CD14-positive monocyte (primary cell): Measurements from ENCODE around the gene LRRC8E. TPM values are rescaled to one million over a fixed set of nuclear protein-coding genes. Genes with fewer than 3 reads are reported as not detected.
"Not testable (repeated sequence)": the region's sequence is repeated elsewhere in the genome, so short reads cannot be mapped to it uniquely, and the experiment has no call there.

Experiments used
- DNase-seq, 3 donors: peaks; one replicate each; pipeline ENCODE4 v3.0.0-alpha.2; 2011 to 2022
- H2AFZ ChIP-seq: 2 replicates; pipeline ENCODE4 v1.6.0; 2012; ENCODE audit warnings: mild to moderate bottlenecking, low read depth, low read length, inconsistent platforms; ENCODE audit not compliant: insufficient read depth, poor library complexity, severe bottlenecking
- H3K27ac ChIP-seq, 2 donors: 1 replicate in 1 of 2; 2 replicates in 1 of 2; pipeline ENCODE4 v1.5.1; 2012 to 2013; ENCODE audit warnings: low read length in 2 of 2, control low read depth in 1 of 2, inconsistent platforms in 1 of 2, low read depth in 1 of 2, mild to moderate bottlenecking in 1 of 2
- H3K27me3 ChIP-seq, 2 donors: one replicate each; pipeline versions ENCODE4 v1.6.0 to v1.6.1; 2011 to 2013; ENCODE audit warnings: low read length in 2 of 2; ENCODE audit not compliant: control insufficient read depth in 2 of 2, insufficient read depth in 2 of 2
- H3K36me3 ChIP-seq, 2 donors: replicated peaks in 1 of 2; 1 replicate in 1 of 2; 2 replicates in 1 of 2; pipeline versions ENCODE4 v1.5.1 to v1.6.1; 2012 to 2013; ENCODE audit warnings: low read length in 2 of 2, control low read depth in 1 of 2, inconsistent platforms in 1 of 2, mild to moderate bottlenecking in 1 of 2; ENCODE audit not compliant: insufficient read depth in 2 of 2, control insufficient read depth in 1 of 2
- H3K4me1 ChIP-seq, 2 donors: 1 replicate in 1 of 2; 2 replicates in 1 of 2; pipeline versions ENCODE4 v1.5.1 to v1.6.1; 2012 to 2013; ENCODE audit warnings: low read length in 2 of 2, control low read depth in 1 of 2, inconsistent platforms in 1 of 2, mild to moderate bottlenecking in 1 of 2, moderate library complexity in 1 of 2; ENCODE audit not compliant: insufficient read depth in 2 of 2, control insufficient read depth in 1 of 2
- H3K4me2 ChIP-seq: replicated peaks from 2 replicates; pipeline ENCODE3; 2012; ENCODE audit warnings: low read length, moderate library complexity, mild to moderate bottlenecking; ENCODE audit not compliant: poor library complexity, severe bottlenecking; ENCODE audit errors: extremely low read depth
- H3K4me3 ChIP-seq, 3 experiments: fragments of 200-600 bp in 1 of 3; sonication (generic) in 1 of 3; replicated peaks in 1 of 3; 1 replicate in 2 of 3; 2 replicates in 1 of 3; pipeline ENCODE4 v1.5.1; 2011 to 2013; ENCODE audit warnings: low read length in 3 of 3, mild to moderate bottlenecking in 3 of 3, control low read depth in 2 of 3, low read depth in 2 of 3, inconsistent platforms in 1 of 3, moderate library complexity in 1 of 3
- H3K79me2 ChIP-seq: 2 replicates; pipeline ENCODE4 v1.6.0; 2012; ENCODE audit warnings: mild to moderate bottlenecking, control low read depth, inconsistent platforms, low read length, moderate library complexity; ENCODE audit not compliant: insufficient read depth
- H3K9ac ChIP-seq: 2 replicates; pipeline ENCODE4 v1.6.0; 2017; ENCODE audit warnings: low read length, mild to moderate bottlenecking; ENCODE audit not compliant: insufficient read depth, poor library complexity, severe bottlenecking
- H3K9me3 ChIP-seq, 2 donors: replicated peaks in 1 of 2; 1 replicate in 1 of 2; 2 replicates in 1 of 2; pipeline versions ENCODE4 v1.5.1 to v1.6.1; 2012 to 2013; ENCODE audit warnings: low read length in 2 of 2, control low read depth in 1 of 2; ENCODE audit not compliant: control insufficient read depth in 1 of 2, insufficient read depth in 1 of 2
- H4K20me1 ChIP-seq: 2 replicates; pipeline ENCODE4 v1.6.0; 2012; ENCODE audit warnings: mild to moderate bottlenecking, low read length, control low read depth, moderate library complexity; ENCODE audit not compliant: insufficient read depth
- H3K27ac Mint-ChIP-seq, 7 donors: one replicate each; pipeline ENCODE4 v1.8.0; 2020; ENCODE audit warnings: mild to moderate bottlenecking in 7 of 7, mixed read lengths in 7 of 7, moderate library complexity in 6 of 7, inconsistent platforms in 2 of 7
- H3K27me3 Mint-ChIP-seq, 3 donors: one replicate each; pipeline ENCODE4 v1.8.0; 2021 to 2022; ENCODE audit warnings: low read depth in 3 of 3, mild to moderate bottlenecking in 3 of 3, mixed read lengths in 3 of 3, moderate library complexity in 3 of 3, inconsistent platforms in 1 of 3
- H3K36me3 Mint-ChIP-seq, 2 donors: one replicate each; pipeline ENCODE4 v1.8.0; 2020; ENCODE audit warnings: mixed read lengths in 2 of 2, inconsistent platforms in 1 of 2, mild to moderate bottlenecking in 1 of 2
- H3K4me1 Mint-ChIP-seq: one replicate; pipeline ENCODE4 v1.8.0; 2020; ENCODE audit warnings: mild to moderate bottlenecking, mixed read lengths
- H3K4me3 Mint-ChIP-seq, 2 donors: one replicate each; pipeline ENCODE4 v1.8.0; 2020; ENCODE audit warnings: mild to moderate bottlenecking in 2 of 2, mixed read lengths in 2 of 2, moderate library complexity in 1 of 2
- H3K9me3 Mint-ChIP-seq, 7 donors: one replicate each; pipeline ENCODE4 v1.8.0; 2020 to 2022; ENCODE audit warnings: mixed read lengths in 7 of 7, mild to moderate bottlenecking in 6 of 7, moderate library complexity in 6 of 7, inconsistent platforms in 2 of 7
- WGBS: methylation state at CpG from one replicate; pipeline ENCODE4 v1.1.5; 2013; ENCODE audit warnings: missing lambda C conversion rate; ENCODE audit not compliant: insufficient coverage; 5-methylcytosine and 5-hydroxymethylcytosine counted together
- intact Hi-C, 2 donors: fragments of 100-400 bp; cut with micrococcal nuclease; formaldehyde crosslinking; loops; one replicate each; pipeline versions ENCODE4 v1.15.0 to v1.15.1; 2023
- polyA plus RNA-seq, 3 donors: library from polyadenylated mRNA; depleted of rRNA in 1 of 3; unstranded in 2 of 3; stranded (reverse) in 1 of 3; fragments of 300-500 nt in 2 of 3; fragments of >200 nt in 1 of 3; fragmentation: Illumina TruSeq in 2 of 3; gene quantifications; 1 replicate in 2 of 3; 2 replicates in 1 of 3; pipeline ENCODE4 v1.2.3, GENCODE V29; 2012 to 2021
- TF ChIP-seq, protein P1 (sequence below): fragments of 200-600 bp; IDR thresholded peaks from one replicate; pipeline ENCODE4 v1.8.0; 2022; ENCODE audit warnings: antibody characterized with exemption, mild to moderate bottlenecking

Gene LRRC8E
- polyA plus RNA-seq, 3 donors: not detected

DNA sequence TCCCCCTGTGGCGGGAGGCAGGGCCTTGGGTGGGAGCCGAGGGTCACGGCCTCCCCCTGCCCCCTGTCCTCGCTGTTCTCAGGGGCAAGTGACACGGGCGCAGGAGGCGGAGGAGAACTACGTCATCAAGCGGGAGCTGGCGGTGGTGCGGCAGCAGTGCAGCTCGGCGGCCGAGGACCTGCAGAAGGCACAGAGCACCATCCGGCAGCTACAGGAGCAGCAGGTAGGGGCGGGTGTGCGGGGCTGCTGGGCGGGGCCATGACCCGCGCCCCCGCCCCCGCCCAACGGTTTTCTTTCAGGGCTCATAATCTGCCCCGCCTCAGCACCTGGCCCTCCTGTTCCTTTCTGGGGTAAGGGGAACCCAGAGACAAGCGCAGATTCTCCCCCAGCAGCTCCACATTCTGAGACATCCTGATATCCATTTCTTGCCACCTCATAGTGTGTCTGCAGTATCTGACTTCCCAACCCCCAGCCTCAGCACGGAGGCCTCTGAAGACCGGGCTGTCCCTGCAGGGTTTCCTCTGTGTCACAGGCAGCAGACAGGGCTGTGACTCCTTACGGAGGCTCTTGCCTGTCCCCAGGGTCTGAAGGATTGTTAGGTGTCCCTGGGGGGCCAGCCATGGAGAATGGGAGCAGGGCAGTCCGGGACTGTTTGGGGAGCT, 30.1 kb upstream of the LRRC8E start:
- H3K9me3 Mint-ChIP-seq: peaks cover 0 to 16% (median 0%) of the 10 kb centered on the region in 7 donors
- Histone ChIP-seq H3K36me3 (no peaks in the 10 kb centered on the region), H4K20me1 (no peaks in the 10 kb centered on the region), H3K4me3 (no peak overlapping the region), H3K27me3 (peaks cover 11 to 24% of the 10 kb centered on the region in 2 donors), H3K27ac (no peak overlapping the region), H3K4me2 (no peak overlapping the region), H2AFZ (no peak overlapping the region), H3K79me2 (no peaks in the 10 kb centered on the region), H3K9me3 (no peaks in the 10 kb centered on the region), H3K9ac (no peak overlapping the region), H3K4me1 (peaks cover 13 to 18% of the 10 kb centered on the region in 2 donors)
- no peak for DNase-seq
- peaks cover 7% of the 10 kb centered on the region for H3K4me1 Mint-ChIP-seq
- H3K36me3 Mint-ChIP-seq: peaks cover 7 to 15% of the 10 kb centered on the region in 2 donors
- H3K4me3 Mint-ChIP-seq: no peak overlapping the region
- H3K27me3 Mint-ChIP-seq: peaks cover 24 to 35% (median 26%) of the 10 kb centered on the region in 3 donors
- TF ChIP-seq, protein P1, sequence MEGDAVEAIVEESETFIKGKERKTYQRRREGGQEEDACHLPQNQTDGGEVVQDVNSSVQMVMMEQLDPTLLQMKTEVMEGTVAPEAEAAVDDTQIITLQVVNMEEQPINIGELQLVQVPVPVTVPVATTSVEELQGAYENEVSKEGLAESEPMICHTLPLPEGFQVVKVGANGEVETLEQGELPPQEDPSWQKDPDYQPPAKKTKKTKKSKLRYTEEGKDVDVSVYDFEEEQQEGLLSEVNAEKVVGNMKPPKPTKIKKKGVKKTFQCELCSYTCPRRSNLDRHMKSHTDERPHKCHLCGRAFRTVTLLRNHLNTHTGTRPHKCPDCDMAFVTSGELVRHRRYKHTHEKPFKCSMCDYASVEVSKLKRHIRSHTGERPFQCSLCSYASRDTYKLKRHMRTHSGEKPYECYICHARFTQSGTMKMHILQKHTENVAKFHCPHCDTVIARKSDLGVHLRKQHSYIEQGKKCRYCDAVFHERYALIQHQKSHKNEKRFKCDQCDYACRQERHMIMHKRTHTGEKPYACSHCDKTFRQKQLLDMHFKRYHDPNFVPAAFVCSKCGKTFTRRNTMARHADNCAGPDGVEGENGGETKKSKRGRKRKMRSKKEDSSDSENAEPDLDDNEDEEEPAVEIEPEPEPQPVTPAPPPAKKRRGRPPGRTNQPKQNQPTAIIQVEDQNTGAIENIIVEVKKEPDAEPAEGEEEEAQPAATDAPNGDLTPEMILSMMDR: no peak
- H3K27ac Mint-ChIP-seq: no peak overlapping the region
- intact Hi-C loops: no loop called here
- 92% methylated on average over 21 of the region's 29 CpGs for WGBS

DNA sequence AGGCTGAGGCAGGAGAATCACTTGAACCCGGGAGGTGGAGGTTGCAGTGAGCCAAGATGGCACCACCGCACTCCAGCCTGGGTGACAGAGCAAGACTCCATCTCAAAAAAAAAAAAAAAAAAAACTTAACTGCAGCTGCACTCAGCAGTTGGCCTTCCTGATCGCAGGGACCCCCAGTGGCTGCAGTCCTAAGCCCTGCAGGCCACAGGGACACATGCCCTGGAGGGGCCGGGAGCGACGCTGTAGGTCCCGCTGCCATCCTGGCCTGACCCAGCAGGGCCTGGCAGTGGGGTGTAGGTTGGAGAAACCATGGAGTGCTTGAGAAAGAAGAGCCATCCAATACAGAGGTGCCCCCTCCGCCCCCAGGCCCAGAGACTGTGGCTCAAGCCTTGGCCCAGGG, 29.2 kb upstream of the LRRC8E start:
- H3K4me3 Mint-ChIP-seq, H3K27ac ChIP-seq, H3K36me3 ChIP-seq, H3K4me3 ChIP-seq, DNase-seq, H3K27ac Mint-ChIP-seq, H2AFZ ChIP-seq, H4K20me1 ChIP-seq, H3K9ac ChIP-seq, H3K4me1 Mint-ChIP-seq, H3K4me2 ChIP-seq, intact Hi-C loops, H3K79me2 ChIP-seq, H3K9me3 ChIP-seq: not testable (repeated sequence)
- Mint-ChIP-seq H3K27me3 (peaks cover 28 to 43% (median 34%) of the 10 kb centered on the region in 3 donors), H3K36me3 (peaks cover 7 to 15% of the 10 kb centered on the region in 2 donors), H3K9me3 (peaks cover 0 to 19% (median 3%) of the 10 kb centered on the region in 7 donors)
- Histone ChIP-seq H3K4me1 (peaks cover 12 to 15% of the 10 kb centered on the region in 2 donors), H3K27me3 (peaks cover 12 to 32% of the 10 kb centered on the region in 2 donors)
- WGBS: 98% methylated on average over 6 of the region's 8 CpGs
